Thoracic aorta (tissue), 2 donors: ENCODE data around the gene JPH3. TPM values are rescaled to one million over a fixed set of nuclear protein-coding genes. Genes with fewer than 3 reads are reported as not detected.

Source experiments
- ATAC-seq: fragments of 150-250 bp; one replicate; pipeline ENCODE4 v1.8.0; 2017; ENCODE audit warnings: low read depth; ENCODE audit not compliant: insufficient number of reproducible peaks, low FRiP score
- DNase-seq: peaks from one replicate; pipeline ENCODE4 v3.0.0-alpha.2; 2020; ENCODE audit warnings: low spot score
- H3K27ac ChIP-seq, 2 donors: fragments of 200-600 bp; sonication (generic); 1 replicate in 1 of 2; 2 replicates in 1 of 2; pipeline ENCODE4 v1.5.1; 2016; ENCODE audit warnings: mild to moderate bottlenecking in 2 of 2, moderate library complexity in 2 of 2
- H3K27me3 ChIP-seq: fragments of 200-600 bp; sonication (generic); replicated peaks from 2 replicates; pipeline ENCODE4 v1.6.0; 2016; ENCODE audit warnings: mild to moderate bottlenecking; ENCODE audit not compliant: insufficient read depth
- H3K36me3 ChIP-seq: fragments of 200-600 bp; sonication (generic); one replicate; pipeline ENCODE4 v1.5.1; 2016
- H3K4me1 ChIP-seq, 2 donors: fragments of 200-600 bp; sonication (generic); 1 replicate in 1 of 2; 2 replicates in 1 of 2; pipeline versions ENCODE4 v1.5.1 to v1.6.0; 2016; ENCODE audit warnings: low read depth in 2 of 2, mild to moderate bottlenecking in 1 of 2; ENCODE audit not compliant: control insufficient read depth in 1 of 2
- H3K4me3 ChIP-seq: fragments of 200-600 bp; sonication (generic); 2 replicates; pipeline ENCODE4 v1.5.1; 2016; ENCODE audit warnings: mild to moderate bottlenecking
- H3K9me3 ChIP-seq: fragments of 200-600 bp; sonication (generic); 2 replicates; pipeline ENCODE4 v1.5.1; 2016
- CTCF ChIP-seq: fragments of 200-600 bp; sonication (generic); IDR thresholded peaks from one replicate; pipeline ENCODE4 v1.5.1; 2019; ENCODE audit warnings: antibody characterized with exemption
- total RNA-seq, 2 donors: library from RNA; depleted of rRNA; stranded (reverse); fragments of >200 nt; gene quantifications; one replicate each; pipeline versions ENCODE4 v1.1.0 to v1.2.3, GENCODE V29; 2016

The JPH3 gene
- total RNA-seq, 2 donors from 2014 or later: not detected

GRCh38 chr16:87641721-87642120 lies 39.4 kb downstream of the JPH3 start:
- DNase-seq: no peak
- H3K9me3 ChIP-seq: no peaks in the 10 kb centered on the region
- H3K27ac ChIP-seq: no peak overlapping the region
- H3K27me3 ChIP-seq: no peaks in the 10 kb centered on the region
- no peaks in the 10 kb centered on the region for H3K36me3 ChIP-seq
- no peak for TF ChIP-seq CTCF
- H3K4me3 ChIP-seq: no peak overlapping the region
- no peaks in the 10 kb centered on the region for H3K4me1 ChIP-seq
- no peak for ATAC-seq

- H3K4me1 ChIP-seq: no peaks in the 10 kb centered on the region
- H3K27ac ChIP-seq: no peak overlapping the region
- DNase-seq (no peak), ATAC-seq (no peak)
- no peak overlapping the region for H3K4me3 ChIP-seq
- no peaks in the 10 kb centered on the region for H3K36me3 ChIP-seq
- no peak for TF ChIP-seq CTCF
- H3K9me3 ChIP-seq: no peaks in the 10 kb centered on the region
- no peaks in the 10 kb centered on the region for H3K27me3 ChIP-seq
These were observed 40.2 kb downstream of the JPH3 start for GRCh38 chr16:87642491-87642890.

- Histone ChIP-seq H3K27me3 (no peaks in the 10 kb centered on the region), H3K9me3 (no peaks in the 10 kb centered on the region), H3K36me3 (no peaks in the 10 kb centered on the region), H3K4me3 (no peak overlapping the region), H3K27ac (no peak overlapping the region), H3K4me1 (no peaks in the 10 kb centered on the region)
- DNase-seq (no peak), ATAC-seq (no peak)
- TF ChIP-seq CTCF: no peak
These were observed 41.9 kb downstream of the JPH3 start for GRCh38 chr16:87644186-87644585.

GRCh38 chr16:87644596-87644995 lies 42.3 kb downstream of the JPH3 start:
- ATAC-seq (no peak), DNase-seq (no peak)
- no peaks in the 10 kb centered on the region for H3K36me3 ChIP-seq
- H3K4me1 ChIP-seq: no peaks in the 10 kb centered on the region
- no peak overlapping the region for H3K4me3 ChIP-seq
- no peak overlapping the region for H3K27ac ChIP-seq
- H3K27me3 ChIP-seq: no peaks in the 10 kb centered on the region
- no peak for TF ChIP-seq CTCF
- no peaks in the 10 kb centered on the region for H3K9me3 ChIP-seq

GRCh38 chr16:87645802-87646201 lies 43.5 kb downstream of the JPH3 start:
- no peaks in the 10 kb centered on the region for H3K27me3 ChIP-seq
- ATAC-seq (no peak), DNase-seq (no peak)
- no peak overlapping the region for H3K27ac ChIP-seq
- H3K36me3 ChIP-seq: no peaks in the 10 kb centered on the region
- no peaks in the 10 kb centered on the region for H3K9me3 ChIP-seq
- H3K4me3 ChIP-seq: no peak overlapping the region
- no peaks in the 10 kb centered on the region for H3K4me1 ChIP-seq
- no peak for TF ChIP-seq CTCF
